ENCODE data around the gene CAGE1.
A peak's percentile ranks its signal among the peaks of the same experiment; 100 is the strongest.
"Not testable (repeated sequence)": the region's sequence is repeated elsewhere in the genome, so short reads cannot be mapped to it uniquely, and the experiment has no call there.

CAGE1 gene

DNA sequence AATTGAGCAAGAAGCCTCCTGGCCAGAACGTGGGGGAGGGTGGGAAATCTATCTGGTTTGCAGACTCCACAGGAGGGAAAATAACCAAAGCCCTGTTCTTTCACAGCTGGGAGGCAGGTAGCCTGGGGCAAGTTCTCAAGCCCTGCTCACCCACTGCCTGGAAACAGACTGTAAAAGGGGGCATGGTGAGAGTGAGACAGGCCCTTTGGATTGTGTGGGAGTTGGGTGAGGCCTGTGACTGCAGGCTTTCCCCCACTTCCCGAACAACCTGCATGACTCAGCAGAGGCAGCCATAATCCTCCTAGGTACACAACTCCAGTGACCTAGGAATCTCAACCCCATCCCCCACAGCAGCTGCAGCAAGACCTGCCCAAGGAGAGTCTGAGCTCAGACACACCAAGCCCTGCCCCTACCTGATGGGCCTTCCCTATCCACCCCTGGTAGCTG, 42.0 kb downstream of the CAGE1 start:
- H2BK15ac ChIP-seq (ENCODE audit: low read length); H3K36me3 ChIP-seq (replicated peaks in 1 of 2; ENCODE audit: control insufficient read depth in 2 of 2, insufficient read depth in 2 of 2, low read length in 2 of 2); H3K9me3 ChIP-seq (replicated peaks in 1 of 2; ENCODE audit: control insufficient read depth in 2 of 2, insufficient read depth in 1 of 2, low read depth in 1 of 2, low read length in 2 of 2); H3K4me1 ChIP-seq (ENCODE audit: control insufficient read depth in 2 of 2, insufficient read depth in 1 of 2, low read depth in 1 of 2, low read length in 2 of 2); H3K27ac ChIP-seq (replicated peaks; ENCODE audit: low read length); H3K4ac ChIP-seq (ENCODE audit: low read length); H2BK120ac ChIP-seq (ENCODE audit: low read depth, low read length); H3K23ac ChIP-seq (ENCODE audit: low read depth, low read length, poor library complexity); H3K27me3 ChIP-seq (ENCODE audit: control insufficient read depth in 3 of 3, insufficient read depth in 3 of 3, low read depth in 1 of 3, low read length in 3 of 3); H3K14ac ChIP-seq (ENCODE audit: low read length); H3K4me2 ChIP-seq (ENCODE audit: insufficient read depth, low read length, poor library complexity, severe bottlenecking); H4K91ac ChIP-seq (ENCODE audit: low read depth, low read length, poor library complexity); H2BK5ac ChIP-seq (ENCODE audit: low read length); H4K8ac ChIP-seq (ENCODE audit: low read depth, low read length); H2AK5ac ChIP-seq (ENCODE audit: low read depth, low read length); H3K4me3 ChIP-seq (ENCODE audit: low read length in 2 of 2); H3K18ac ChIP-seq (ENCODE audit: low read length); H2BK12ac ChIP-seq (ENCODE audit: low read length); H3K79me1 ChIP-seq (ENCODE audit: low read depth, low read length); H3K9ac ChIP-seq (ENCODE audit: low read depth, low read length, poor library complexity); DNase-seq (ENCODE audit: low spot score): not testable (repeated sequence)
- H2AFZ ChIP-seq (ENCODE audit: low read length), result peak overlapping the region; percentile 82
- no CpG with 5 or more reads among the region's 2 CpGs for WGBS, 2 donors (ENCODE audit: extremely low coverage in 2 of 2, insufficient read length in 2 of 2, insufficient replicate concordance in 1 of 2)

DNA sequence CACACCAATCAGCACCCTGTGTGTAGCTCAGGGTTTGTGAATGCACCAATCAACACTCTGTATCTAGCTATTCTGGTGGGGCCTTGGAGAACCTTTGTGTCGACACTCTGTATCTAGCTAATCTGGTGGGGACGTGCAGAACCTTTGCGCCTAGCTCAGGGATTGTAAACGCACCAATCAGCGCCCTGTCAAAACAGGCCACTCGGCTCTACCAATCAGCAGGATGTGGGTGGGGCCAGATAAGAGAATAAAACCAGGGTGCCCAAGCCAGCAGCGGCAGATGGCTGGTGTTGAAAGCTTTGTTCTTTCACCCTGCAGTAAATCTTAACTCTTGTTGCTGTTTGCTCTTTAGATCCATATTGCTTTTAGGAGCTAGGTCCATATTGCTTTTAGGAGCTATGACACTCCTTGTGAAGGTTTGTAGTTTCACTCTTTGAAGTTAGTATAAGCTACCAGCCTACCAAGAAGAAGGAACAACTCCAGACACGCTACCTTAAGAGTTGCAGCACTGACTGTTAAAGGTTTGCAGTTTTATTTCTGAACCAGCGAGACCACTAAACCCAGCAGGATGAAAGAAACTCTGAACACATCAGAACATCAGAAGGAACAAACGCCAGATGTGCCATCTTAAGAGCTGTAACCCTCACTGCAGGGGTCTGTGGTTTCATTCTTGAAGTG, 44.6 kb downstream of the CAGE1 start:
- not testable (repeated sequence) for H3K36me3 ChIP-seq (replicated peaks in 1 of 2; ENCODE audit: control insufficient read depth in 2 of 2, insufficient read depth in 2 of 2, low read length in 2 of 2); H4K91ac ChIP-seq (ENCODE audit: low read depth, low read length, poor library complexity)

DNA sequence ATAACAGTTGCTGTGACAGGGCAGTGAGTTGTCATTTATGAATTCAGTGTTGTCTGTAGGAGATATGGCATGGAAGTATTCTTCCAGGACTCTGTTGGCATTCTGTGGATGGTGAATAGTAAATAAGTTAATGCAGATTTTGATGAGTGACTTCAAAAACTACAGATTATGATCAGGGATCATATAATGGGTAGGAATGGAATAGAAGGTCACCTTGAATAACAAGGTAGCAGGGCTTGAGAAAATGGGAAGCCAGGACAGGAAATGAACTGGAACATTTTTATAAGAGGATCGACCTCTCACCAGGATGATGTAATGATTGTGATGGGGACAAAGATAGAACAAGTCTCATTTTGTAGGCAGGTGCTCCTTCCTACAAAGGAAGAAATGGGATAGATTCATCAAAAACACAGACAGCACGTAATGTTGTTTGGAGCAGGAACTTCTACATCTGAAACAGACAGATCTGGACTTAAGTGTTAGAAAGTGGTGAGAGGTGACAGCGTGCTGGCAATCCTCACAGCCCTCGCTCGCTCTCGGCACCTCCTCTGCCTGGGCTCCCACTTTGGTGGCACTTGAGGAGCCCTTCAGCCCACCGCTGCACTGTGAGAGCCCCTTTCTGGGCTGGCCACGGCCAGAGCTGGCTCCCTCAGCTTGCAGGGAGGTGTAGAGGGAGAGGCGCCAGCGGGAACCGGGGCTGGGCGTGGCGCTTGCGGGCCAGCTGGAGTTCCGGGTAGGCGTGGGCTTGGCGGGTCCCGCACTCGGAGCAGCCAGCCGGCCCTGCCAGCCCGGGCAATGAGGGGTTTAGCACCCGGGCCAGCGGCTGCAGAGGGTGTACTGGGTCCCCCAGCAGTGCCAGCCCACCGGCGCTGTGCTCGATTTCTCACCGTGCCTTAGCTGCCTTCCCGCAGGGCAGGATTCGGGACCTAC, 45.7 kb downstream of the CAGE1 start:
- Histone ChIP-seq H3K4me2 (ENCODE audit: insufficient read depth, low read length, poor library complexity, severe bottlenecking) (no peak overlapping the region), H3K4me1 (ENCODE audit: control insufficient read depth in 2 of 2, insufficient read depth in 1 of 2, low read depth in 1 of 2, low read length in 2 of 2) (peaks cover 0 to 3% of the 10 kb centered on the region in 2 donors), H3K4me3 (ENCODE audit: low read length in 2 of 2) (no peak overlapping the region), H4K91ac (ENCODE audit: low read depth, low read length, poor library complexity) (no peak overlapping the region), H3K27me3 (ENCODE audit: control insufficient read depth in 3 of 3, insufficient read depth in 3 of 3, low read depth in 1 of 3, low read length in 3 of 3) (peaks cover 0 to 7% (median 0%) of the 10 kb centered on the region in 3 experiments), H2BK12ac (ENCODE audit: low read length) (no peak overlapping the region), H3K36me3 (replicated peaks in 1 of 2; ENCODE audit: control insufficient read depth in 2 of 2, insufficient read depth in 2 of 2, low read length in 2 of 2) (no peaks in the 10 kb centered on the region), H3K9me3 (replicated peaks in 1 of 2; ENCODE audit: control insufficient read depth in 2 of 2, insufficient read depth in 1 of 2, low read depth in 1 of 2, low read length in 2 of 2) (peaks cover 0 to 6% of the 10 kb centered on the region in 2 donors), H3K23ac (ENCODE audit: low read depth, low read length, poor library complexity) (no peak overlapping the region), H2BK5ac (ENCODE audit: low read length) (no peak overlapping the region), H2AK5ac (ENCODE audit: low read depth, low read length) (no peak overlapping the region), H2AFZ (ENCODE audit: low read length) (no peak overlapping the region), H3K18ac (ENCODE audit: low read length) (no peak overlapping the region), H3K4ac (ENCODE audit: low read length) (no peak overlapping the region), H4K8ac (ENCODE audit: low read depth, low read length) (no peak overlapping the region), H2BK15ac (ENCODE audit: low read length) (no peak overlapping the region), H3K27ac (replicated peaks; ENCODE audit: low read length) (no peak overlapping the region), H3K9ac (ENCODE audit: low read depth, low read length, poor library complexity) (no peak overlapping the region), H2BK120ac (ENCODE audit: low read depth, low read length) (no peak overlapping the region), H3K79me1 (ENCODE audit: low read depth, low read length) (no peaks in the 10 kb centered on the region), H3K14ac (ENCODE audit: low read length) (no peak overlapping the region)
- no peak for DNase-seq (ENCODE audit: low spot score)
- no CpG with 5 or more reads among the region's 29 CpGs for WGBS, 2 donors (ENCODE audit: extremely low coverage in 2 of 2, insufficient read length in 2 of 2, insufficient replicate concordance in 1 of 2)

More for the DNA sequence above, 44.6 kb downstream of the CAGE1 start:
- not testable (repeated sequence) for H2BK15ac ChIP-seq (ENCODE audit: low read length); H2BK5ac ChIP-seq (ENCODE audit: low read length); H2AK5ac ChIP-seq (ENCODE audit: low read depth, low read length); H3K23ac ChIP-seq (ENCODE audit: low read depth, low read length, poor library complexity); H2BK12ac ChIP-seq (ENCODE audit: low read length); H3K4me2 ChIP-seq (ENCODE audit: insufficient read depth, low read length, poor library complexity, severe bottlenecking); H3K4ac ChIP-seq (ENCODE audit: low read length); H3K14ac ChIP-seq (ENCODE audit: low read length); H2BK120ac ChIP-seq (ENCODE audit: low read depth, low read length); H3K18ac ChIP-seq (ENCODE audit: low read length); H3K4me3 ChIP-seq (ENCODE audit: low read length in 2 of 2); H3K27me3 ChIP-seq (ENCODE audit: control insufficient read depth in 3 of 3, insufficient read depth in 3 of 3, low read depth in 1 of 3, low read length in 3 of 3); H3K9me3 ChIP-seq (replicated peaks in 1 of 2; ENCODE audit: control insufficient read depth in 2 of 2, insufficient read depth in 1 of 2, low read depth in 1 of 2, low read length in 2 of 2); H3K27ac ChIP-seq (replicated peaks; ENCODE audit: low read length); H3K4me1 ChIP-seq (ENCODE audit: control insufficient read depth in 2 of 2, insufficient read depth in 1 of 2, low read depth in 1 of 2, low read length in 2 of 2); H3K9ac ChIP-seq (ENCODE audit: low read depth, low read length, poor library complexity); H3K79me1 ChIP-seq (ENCODE audit: low read depth, low read length); DNase-seq (ENCODE audit: low spot score); H4K8ac ChIP-seq (ENCODE audit: low read depth, low read length)
- WGBS, 2 donors (ENCODE audit: extremely low coverage in 2 of 2, insufficient read length in 2 of 2, insufficient replicate concordance in 1 of 2), result no CpG with 5 or more reads among the region's 10 CpGs
- peak overlapping the region; percentile 70 for H2AFZ ChIP-seq (ENCODE audit: low read length)

Data from neuronal stem cell (in vitro differentiated cells).